GM18499 (cell line): Measurements from ENCODE around the gene ZNF343.
A peak's percentile ranks its signal among the peaks of the same experiment; 100 is the strongest.

ENCODE experiments used
- ATAC-seq: cut with Tn5 transposase; IDR thresholded peaks from one replicate; pipeline ENCODE4 v1.9.1; 2021; ENCODE audit warnings: moderate number of reproducible peaks; ENCODE audit not compliant: insufficient read depth, unreplicated experiment

ZNF343 gene

GRCh38 chr20:2476742-2477615, 31.7 kb downstream of the ZNF343 start:
- ATAC-seq = no peak

- no peak for ATAC-seq
Measured at GRCh38 chr20:2475850-2476741, 32.6 kb downstream of the ZNF343 start.

- ATAC-seq = no peak
Measured at GRCh38 chr20:2473516-2473915, 35.2 kb downstream of the ZNF343 start.

- ATAC-seq = peak; percentile 95
Measured at GRCh38 chr20:2470423-2471193, 38.1 kb downstream of the ZNF343 start, which contains the start of gene SNRPB. Gene SNRPB, minus strand, starts transcription at chr20:2470789. Its CDS starts 99 bp downstream, at chr20:2470690.

GRCh38 chr20:2469991-2470422, 38.7 kb downstream of the ZNF343 start:
- ATAC-seq = no peak

GRCh38 chr20:2468581-2469407, 39.9 kb downstream of the ZNF343 start:
- ATAC-seq = no peak

GRCh38 chr20:2467412-2467811, 41.3 kb downstream of the ZNF343 start:
- ATAC-seq = no peak

- no peak for ATAC-seq
Measured at GRCh38 chr20:2465100-2465499, 43.6 kb downstream of the ZNF343 start.

- no peak for ATAC-seq
Measured at GRCh38 chr20:2463616-2464365, 44.9 kb downstream of the ZNF343 start.

- ATAC-seq = no peak
Measured at GRCh38 chr20:2462484-2462883, 46.2 kb downstream of the ZNF343 start.

- no peak for ATAC-seq
Measured at GRCh38 chr20:2460752-2461424, 47.8 kb downstream of the ZNF343 start.

- ATAC-seq = no peak
Measured at GRCh38 chr20:2459981-2460751, 48.5 kb downstream of the ZNF343 start.

GRCh38 chr20:2458919-2459499, 49.7 kb downstream of the ZNF343 start:
- ATAC-seq = no peak

- no peak for ATAC-seq
Measured at GRCh38 chr20:2455771-2456497, 52.8 kb downstream of the ZNF343 start.

GRCh38 chr20:2453792-2454191, 54.9 kb downstream of the ZNF343 start:
- no peak for ATAC-seq

- no peak for ATAC-seq
Measured at GRCh38 chr20:2451939-2452732, 56.6 kb downstream of the ZNF343 start.
